NK-92 (cell line): ENCODE measurements around the gene USP12.

Source experiments
- DNase-seq: peaks from one replicate; lab custom pipeline; 2025; ENCODE audit not compliant: unreplicated experiment; lab: John Stamatoyannopoulos, UW

The USP12 gene

GRCh38 chr13:27039171-27039701 lies 132.4 kb downstream of the USP12 start:
- no peak for DNase-seq

GRCh38 chr13:27038323-27038722 lies 133.3 kb downstream of the USP12 start:
- no peak for DNase-seq

- no peak for DNase-seq
These were observed 134.0 kb downstream of the USP12 start for GRCh38 chr13:27037571-27037970.

DNA sequence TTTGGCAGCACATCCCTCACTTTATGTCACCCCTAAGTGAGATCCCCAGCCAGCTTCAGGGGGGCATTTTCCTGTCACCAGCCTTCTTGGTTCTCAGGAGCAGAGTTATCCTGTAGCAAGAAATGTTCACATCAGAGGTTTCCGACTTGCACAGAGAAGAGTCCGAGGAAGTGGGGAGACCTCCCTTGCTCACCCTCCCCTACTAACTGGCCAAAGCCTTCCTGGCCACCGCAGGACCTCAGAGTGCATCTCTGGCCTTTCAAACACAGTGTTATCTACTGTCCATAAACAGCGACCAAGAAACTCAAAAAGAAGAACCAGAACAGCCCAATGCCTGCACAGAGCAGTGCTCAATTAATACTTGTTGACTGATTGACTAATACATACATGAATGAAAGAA lies 134.4 kb downstream of the USP12 start:
- DNase-seq: no peak

DNA sequence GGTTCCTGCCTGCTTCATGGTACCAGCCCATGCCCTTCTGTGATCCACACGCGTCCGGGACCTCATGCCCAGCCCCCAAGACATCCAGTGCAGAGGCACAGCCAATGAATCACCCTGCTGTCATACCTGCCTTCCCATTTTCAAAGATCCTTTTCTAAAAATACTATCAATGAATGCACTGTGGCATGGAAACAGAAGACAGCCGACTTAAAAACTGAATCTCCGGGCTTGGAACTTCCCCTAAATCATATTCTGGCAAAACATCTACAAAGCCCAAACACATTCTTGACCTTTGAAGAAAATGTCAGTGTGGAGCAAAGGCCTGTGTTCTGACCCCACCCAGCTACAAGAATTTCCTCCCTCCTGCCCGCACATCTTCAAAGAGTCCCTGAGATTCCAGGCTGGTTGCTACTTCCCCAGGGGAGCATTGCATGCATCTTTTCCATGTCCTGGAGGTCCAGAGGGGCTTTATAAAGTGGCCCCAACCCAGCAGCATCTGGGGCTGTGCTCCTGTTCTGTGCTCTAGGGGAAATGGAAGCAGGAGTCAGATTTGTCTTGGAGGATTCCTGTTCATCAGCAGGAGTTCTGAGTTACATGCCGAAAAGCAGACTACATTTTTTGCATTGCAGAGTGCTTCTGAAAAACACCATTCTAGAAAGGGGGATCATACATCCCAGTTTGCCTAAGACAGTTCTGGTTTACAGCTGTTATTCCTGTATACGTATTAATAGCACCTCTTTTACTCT lies 135.2 kb downstream of the USP12 start:
- DNase-seq: no peak

GRCh38 chr13:27035892-27036235 lies 135.7 kb downstream of the USP12 start:
- no peak for DNase-seq

GRCh38 chr13:27034678-27035111 lies 136.9 kb downstream of the USP12 start:
- no peak for DNase-seq

- DNase-seq: no peak
These were observed 142.7 kb downstream of the USP12 start for GRCh38 chr13:27028683-27029480.

- no peak for DNase-seq
These were observed 144.4 kb downstream of the USP12 start for GRCh38 chr13:27027086-27027667.

DNA sequence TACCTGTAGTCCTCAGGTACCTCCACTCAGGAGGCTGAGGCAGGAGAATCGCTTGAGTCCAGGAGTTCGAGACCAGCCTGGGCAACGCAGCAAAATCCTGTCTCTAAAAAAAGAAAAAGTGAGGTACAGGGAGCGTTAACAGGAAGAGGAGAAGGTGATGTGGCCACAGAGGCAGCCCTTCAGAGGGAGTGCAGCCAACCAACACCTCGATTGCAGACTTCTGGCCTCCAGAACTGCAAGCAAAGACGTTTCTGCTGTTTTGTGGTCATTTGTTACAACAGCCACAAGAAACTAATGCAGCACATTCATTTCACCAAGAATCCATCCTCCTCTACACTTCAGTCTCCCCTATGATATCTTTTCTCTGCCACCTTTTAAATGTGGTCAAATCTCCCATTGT lies 145.2 kb downstream of the USP12 start:
- DNase-seq: no peak

GRCh38 chr13:27024776-27025492 lies 146.7 kb downstream of the USP12 start:
- no peak for DNase-seq

DNA sequence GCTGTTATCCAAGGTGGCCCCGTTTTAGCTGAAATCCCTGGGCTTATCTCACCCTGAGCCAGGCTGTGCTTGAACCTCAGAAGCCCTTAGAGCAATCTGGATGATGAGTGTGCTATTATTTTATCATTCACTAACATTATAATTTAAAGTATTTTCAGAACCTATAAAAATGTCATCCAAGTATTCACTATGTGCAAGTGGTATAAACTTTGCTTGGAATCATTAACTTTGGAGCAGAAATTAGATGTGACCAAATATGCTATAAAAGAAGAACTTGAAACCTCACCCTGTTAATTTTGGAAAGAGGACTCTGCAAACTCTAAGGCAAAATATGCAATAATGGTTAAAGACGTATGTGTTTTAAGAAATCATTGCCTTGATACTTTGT lies 147.5 kb downstream of the USP12 start:
- DNase-seq: no peak

GRCh38 chr13:27023385-27024073 lies 148.1 kb downstream of the USP12 start:
- no peak for DNase-seq

GRCh38 chr13:27022571-27023311 lies 148.9 kb downstream of the USP12 start:
- DNase-seq: no peak

DNA sequence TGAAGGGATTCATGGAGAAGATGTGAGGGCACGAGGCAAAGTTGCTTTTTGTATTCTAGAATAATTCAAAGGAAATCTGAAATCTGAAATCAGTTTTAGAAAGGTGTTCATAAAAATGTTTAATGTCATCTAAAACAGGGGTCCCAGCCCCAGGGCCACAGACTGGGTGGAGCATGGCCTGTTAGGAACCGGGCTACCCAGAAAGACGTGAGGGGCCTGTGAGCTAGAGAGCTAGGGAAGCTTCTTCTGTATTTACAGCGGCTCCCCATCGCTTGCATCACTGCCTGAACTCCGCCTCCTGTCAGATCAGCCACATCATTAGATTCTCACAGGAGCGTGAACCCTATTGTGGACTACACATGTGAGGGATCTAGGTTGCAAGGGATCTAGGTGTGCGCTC lies 151.2 kb downstream of the USP12 start:
- no peak for DNase-seq

DNA sequence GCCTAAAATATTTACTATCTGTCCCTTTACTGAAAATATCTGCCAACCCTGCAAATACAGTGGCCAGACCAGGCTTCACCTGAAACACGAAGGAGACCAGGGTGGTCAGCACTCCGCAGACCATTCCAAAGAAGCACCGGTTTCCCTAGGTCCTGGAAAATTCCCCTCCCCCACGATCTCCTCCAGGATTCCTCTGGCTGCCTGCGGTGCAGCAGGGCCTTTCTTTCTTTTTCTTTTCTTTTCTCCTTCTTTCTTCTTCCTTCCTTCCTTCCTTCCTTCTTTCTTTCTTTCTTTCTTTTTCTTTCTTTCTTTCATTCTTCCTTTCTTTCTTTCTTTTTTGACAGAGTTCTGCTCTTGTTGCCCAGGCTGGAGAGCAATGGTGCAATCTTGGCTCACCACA lies 152.7 kb downstream of the USP12 start:
- DNase-seq: no peak

DNA sequence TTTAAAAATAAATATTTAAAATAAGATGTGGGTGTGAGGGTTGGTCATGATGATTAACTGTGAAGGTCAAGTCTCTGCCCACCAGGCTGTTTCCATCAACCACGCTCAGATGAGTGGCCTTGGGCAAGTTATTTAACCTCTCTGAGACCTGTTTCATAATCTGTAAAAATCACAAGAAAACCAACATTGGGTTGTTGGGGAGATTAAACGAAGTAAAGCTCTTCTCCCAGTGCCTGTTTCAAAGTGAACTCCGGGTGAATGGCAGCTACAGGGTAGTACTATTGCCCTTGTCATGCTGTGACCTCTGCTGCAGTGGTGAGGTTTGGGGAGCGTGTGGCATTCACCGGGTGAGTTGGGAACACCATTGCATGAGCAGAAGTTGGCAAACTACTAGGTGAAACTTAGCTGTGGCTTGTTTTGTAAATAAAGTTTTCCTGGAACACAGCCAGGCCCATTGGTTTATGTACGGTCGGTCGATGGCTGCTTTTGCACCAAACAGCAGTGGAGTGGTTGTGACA lies 153.2 kb downstream of the USP12 start:
- no peak for DNase-seq

DNA sequence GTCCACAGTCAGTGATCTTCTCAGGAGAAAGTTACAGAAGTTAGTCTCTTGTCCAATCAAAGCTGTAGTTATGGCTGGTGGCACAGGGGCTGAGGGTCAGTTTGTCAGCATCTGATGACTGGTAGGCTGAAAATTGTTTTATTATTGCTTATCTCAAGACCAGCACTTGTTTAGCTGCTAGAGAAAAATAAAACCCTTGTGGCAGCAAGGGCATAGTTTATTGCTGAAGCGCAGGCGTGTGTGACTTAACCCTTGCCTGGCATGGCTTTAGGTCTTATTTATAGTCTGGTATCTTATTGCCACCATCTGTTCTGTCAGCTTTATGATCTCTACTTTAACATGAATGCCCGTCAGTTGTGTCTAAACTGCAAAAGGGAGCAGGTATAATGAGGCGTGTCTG lies 154.7 kb downstream of the USP12 start:
- no peak for DNase-seq
